Neural cell (in vitro differentiated cells): Measurements from ENCODE around the gene EPB41.

Experiments
- EP300 ChIP-seq: fragments of 450-650 bp; conservative IDR thresholded peaks from 2 replicates; pipeline ENCODE4 v1.6.1; 2014; ENCODE audit warnings: antibody characterized with exemption, mild to moderate bottlenecking, moderate library complexity; ENCODE audit not compliant: poor library complexity, severe bottlenecking
- EZH2 ChIP-seq: fragments of 200-600, 300-800 bp; shearing (Covaris generic), sonication (generic); IDR thresholded peaks from 2 replicates; pipeline ENCODE4 v1.6.1; 2014; ENCODE audit warnings: antibody characterized with exemption, low read length, borderline replicate concordance, mild to moderate bottlenecking; ENCODE audit not compliant: insufficient read depth, poor library complexity, severe bottlenecking
- MXI1 ChIP-seq: fragments of 450-650 bp; conservative IDR thresholded peaks from 2 replicates; pipeline ENCODE4 v1.6.1; 2014; ENCODE audit warnings: antibody characterized with exemption, mild to moderate bottlenecking; ENCODE audit not compliant: poor library complexity, severe bottlenecking
- POLR2AphosphoS5 ChIP-seq: IDR thresholded peaks from 2 replicates; pipeline ENCODE4 v1.6.1; 2012
- RAD21 ChIP-seq: fragments of 450-650 bp; conservative IDR thresholded peaks from 2 replicates; pipeline ENCODE4 v1.6.1; 2014; ENCODE audit warnings: antibody characterized with exemption, mild to moderate bottlenecking, moderate library complexity
- SMC3 ChIP-seq: fragments of 450-650 bp; conservative IDR thresholded peaks from 2 replicates; pipeline ENCODE4 v1.6.1; 2014; ENCODE audit warnings: antibody characterized with exemption, mild to moderate bottlenecking, moderate library complexity; ENCODE audit not compliant: poor library complexity
- TAF1 ChIP-seq: IDR thresholded peaks from 2 replicates; pipeline ENCODE4 v1.6.1; 2012; ENCODE audit warnings: low read depth
- TF ChIP-seq, protein P1 (sequence below): fragments of 450-650 bp; IDR thresholded peaks from 2 replicates; pipeline ENCODE4 v1.5.1; 2014; ENCODE audit warnings: antibody characterized with exemption, mild to moderate bottlenecking, moderate library complexity; ENCODE audit not compliant: poor library complexity, severe bottlenecking
- TF ChIP-seq, protein P2 (sequence below): IDR thresholded peaks from 2 replicates; pipeline ENCODE4 v1.6.1; 2012; ENCODE audit warnings: borderline replicate concordance

DNA sequence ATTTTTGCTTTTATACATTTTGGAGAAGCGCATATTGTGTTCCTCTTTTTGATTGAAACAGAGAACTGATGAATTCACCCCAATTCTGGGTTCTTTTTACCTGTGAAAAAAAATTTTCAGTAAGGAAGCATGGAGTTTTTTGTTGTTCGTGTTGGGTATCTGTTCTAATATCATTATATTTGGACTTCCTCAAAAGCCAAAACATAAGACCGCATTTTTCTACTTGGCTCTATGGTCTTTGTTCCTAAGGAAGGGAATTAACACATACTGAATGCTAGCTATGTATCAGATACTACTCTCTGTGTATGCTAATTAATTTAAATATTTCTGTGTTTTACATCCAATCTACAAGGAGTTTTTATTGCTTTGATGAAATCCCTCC lies 12.9 kb downstream of the EPB41 start:
- TF ChIP-seq, protein P1, sequence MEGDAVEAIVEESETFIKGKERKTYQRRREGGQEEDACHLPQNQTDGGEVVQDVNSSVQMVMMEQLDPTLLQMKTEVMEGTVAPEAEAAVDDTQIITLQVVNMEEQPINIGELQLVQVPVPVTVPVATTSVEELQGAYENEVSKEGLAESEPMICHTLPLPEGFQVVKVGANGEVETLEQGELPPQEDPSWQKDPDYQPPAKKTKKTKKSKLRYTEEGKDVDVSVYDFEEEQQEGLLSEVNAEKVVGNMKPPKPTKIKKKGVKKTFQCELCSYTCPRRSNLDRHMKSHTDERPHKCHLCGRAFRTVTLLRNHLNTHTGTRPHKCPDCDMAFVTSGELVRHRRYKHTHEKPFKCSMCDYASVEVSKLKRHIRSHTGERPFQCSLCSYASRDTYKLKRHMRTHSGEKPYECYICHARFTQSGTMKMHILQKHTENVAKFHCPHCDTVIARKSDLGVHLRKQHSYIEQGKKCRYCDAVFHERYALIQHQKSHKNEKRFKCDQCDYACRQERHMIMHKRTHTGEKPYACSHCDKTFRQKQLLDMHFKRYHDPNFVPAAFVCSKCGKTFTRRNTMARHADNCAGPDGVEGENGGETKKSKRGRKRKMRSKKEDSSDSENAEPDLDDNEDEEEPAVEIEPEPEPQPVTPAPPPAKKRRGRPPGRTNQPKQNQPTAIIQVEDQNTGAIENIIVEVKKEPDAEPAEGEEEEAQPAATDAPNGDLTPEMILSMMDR = no peak
- TF ChIP-seq, protein P2, sequence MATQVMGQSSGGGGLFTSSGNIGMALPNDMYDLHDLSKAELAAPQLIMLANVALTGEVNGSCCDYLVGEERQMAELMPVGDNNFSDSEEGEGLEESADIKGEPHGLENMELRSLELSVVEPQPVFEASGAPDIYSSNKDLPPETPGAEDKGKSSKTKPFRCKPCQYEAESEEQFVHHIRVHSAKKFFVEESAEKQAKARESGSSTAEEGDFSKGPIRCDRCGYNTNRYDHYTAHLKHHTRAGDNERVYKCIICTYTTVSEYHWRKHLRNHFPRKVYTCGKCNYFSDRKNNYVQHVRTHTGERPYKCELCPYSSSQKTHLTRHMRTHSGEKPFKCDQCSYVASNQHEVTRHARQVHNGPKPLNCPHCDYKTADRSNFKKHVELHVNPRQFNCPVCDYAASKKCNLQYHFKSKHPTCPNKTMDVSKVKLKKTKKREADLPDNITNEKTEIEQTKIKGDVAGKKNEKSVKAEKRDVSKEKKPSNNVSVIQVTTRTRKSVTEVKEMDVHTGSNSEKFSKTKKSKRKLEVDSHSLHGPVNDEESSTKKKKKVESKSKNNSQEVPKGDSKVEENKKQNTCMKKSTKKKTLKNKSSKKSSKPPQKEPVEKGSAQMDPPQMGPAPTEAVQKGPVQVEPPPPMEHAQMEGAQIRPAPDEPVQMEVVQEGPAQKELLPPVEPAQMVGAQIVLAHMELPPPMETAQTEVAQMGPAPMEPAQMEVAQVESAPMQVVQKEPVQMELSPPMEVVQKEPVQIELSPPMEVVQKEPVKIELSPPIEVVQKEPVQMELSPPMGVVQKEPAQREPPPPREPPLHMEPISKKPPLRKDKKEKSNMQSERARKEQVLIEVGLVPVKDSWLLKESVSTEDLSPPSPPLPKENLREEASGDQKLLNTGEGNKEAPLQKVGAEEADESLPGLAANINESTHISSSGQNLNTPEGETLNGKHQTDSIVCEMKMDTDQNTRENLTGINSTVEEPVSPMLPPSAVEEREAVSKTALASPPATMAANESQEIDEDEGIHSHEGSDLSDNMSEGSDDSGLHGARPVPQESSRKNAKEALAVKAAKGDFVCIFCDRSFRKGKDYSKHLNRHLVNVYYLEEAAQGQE = no peak
- TF ChIP-seq EZH2 = no peak
- no peak for TF ChIP-seq EP300
- no peak for TF ChIP-seq POLR2AphosphoS5
- TF ChIP-seq TAF1 = no peak
- TF ChIP-seq SMC3 = no peak
- TF ChIP-seq MXI1 = no peak
- TF ChIP-seq RAD21 = no peak
